IPS DF 4.7 (cell line): ENCODE results near the gene OAS2.

ENCODE experiments used
- DNase-seq: peaks from one replicate; pipeline ENCODE4 v3.0.0-alpha.2; 2013; ENCODE audit warnings: low spot score; ENCODE audit errors: extremely low read depth

The OAS2 gene

DNA sequence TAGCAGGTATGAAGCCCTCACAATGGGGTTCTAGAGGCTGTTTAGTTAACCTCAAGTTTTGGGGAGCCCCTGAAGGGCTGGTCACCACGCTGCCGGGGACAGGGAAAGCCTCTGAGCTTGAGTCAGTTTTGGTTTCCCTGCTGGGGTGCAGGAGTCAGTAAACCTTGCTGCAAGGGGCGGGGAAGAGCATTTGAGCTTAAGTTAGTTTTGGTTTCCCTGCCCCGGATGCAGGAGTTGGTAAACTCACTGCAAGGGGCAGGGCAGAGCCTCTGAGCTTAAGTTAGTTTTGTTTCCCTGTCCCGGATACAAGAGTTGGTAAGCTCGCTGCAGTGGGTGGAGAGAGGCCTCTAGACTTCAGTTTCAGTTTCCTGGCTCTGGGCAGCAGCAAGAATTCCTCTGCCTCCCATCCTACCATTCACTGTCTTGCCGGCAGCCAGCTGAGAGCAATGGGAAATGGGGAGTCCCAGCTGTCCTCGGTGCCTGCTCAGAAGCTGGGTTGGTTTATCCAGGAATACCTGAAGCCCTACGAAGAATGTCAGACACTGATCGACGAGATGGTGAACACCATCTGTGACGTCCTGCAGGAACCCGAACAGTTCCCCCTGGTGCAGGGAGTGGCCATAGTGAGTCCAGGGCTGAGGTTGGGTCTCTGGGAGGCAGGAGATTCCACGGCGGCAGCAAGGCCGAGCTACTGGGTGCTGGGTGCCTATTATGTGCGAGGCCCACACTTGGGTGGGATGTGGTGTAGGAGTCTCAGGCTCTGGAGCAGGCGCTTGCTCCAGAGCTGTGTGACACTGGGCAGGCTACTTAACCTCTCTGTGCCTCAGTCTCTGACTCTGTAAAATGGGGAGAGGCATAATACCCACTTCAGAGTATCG lies at the start of gene OAS2:
TSS of gene OAS2 (plus strand) at position 357 of the 878 bp plus-strand sequence. CDS start at position 447, 90 bp downstream.
- DNase-seq = no peak

- no peak for DNase-seq
These were observed 49.3 kb upstream of the OAS2 start for GRCh38 chr12:112928978-112929377.

- DNase-seq = no peak
These were observed 48.6 kb upstream of the OAS2 start for GRCh38 chr12:112929715-112930114.

- no peak for DNase-seq
These were observed 48.0 kb upstream of the OAS2 start for GRCh38 chr12:112930350-112930749.

DNA sequence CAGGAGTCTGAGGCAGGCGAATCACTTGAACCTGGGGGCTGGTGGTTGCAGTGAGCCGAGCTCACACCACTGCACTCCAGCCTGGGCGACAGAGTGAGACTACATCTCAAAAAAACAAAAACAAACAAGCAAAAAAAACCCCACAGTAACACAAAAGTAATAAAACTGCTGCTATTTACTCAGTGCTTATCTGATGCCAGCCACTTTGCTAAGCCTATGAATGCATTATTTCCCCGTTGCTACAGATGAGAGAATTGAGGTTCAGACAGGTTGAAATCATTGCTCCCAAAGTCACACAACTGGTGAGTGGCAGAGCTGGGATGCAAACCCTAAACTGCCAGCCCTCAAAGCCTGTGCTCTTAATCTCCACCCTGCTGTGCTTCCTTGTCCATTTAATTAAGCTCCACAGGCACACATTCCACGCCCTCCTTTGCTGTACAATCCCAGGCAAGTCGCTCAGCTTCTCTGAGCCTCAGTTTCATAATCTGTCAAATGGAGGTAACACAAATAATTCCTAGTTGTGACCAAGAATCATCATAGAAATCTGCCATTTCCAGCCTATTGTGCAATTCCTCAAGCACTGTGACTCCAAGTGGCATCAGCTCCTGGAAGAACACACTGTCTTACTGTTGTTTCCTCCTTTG lies 45.7 kb upstream of the OAS2 start:
- DNase-seq = peak; percentile 19

DNA sequence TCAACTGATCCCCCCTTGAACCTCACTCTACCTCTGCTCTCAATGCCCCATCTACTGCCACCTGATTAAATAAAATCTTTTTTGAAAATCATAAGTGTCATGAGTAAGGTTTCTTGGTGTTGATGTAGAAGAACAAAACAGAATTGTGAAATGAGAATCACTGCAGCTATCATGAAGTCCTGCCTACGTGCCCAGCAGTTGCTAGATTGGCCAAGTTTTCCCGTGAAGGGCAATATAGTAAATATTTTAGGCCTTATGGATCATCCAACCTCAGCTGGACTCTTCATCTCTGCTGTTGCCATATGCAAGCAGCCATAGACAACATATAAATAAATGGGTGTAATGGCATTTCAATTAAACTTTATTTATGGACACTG lies 45.2 kb upstream of the OAS2 start:
- no peak for DNase-seq

DNA sequence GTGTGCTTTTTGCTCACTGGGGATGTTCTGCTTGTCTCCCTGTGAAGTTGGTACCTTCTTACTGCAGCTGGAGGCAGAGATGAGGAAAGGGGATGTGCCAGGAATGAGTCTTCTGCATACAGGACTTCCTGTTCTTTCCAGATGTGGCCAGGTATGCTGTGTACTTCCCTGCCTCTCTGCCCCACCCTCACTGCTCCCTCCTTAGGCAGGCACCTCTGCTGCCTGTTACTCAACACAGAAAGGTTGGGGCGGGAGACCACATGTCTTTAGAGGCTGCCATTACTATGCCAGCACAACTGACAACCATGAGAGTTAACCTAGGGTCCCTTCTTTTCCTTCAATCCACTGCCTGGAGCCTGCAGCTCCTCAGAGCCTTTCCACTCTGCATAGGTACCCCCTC lies 42.1 kb upstream of the OAS2 start:
- no peak for DNase-seq

GRCh38 chr12:112936927-112937326 lies 41.4 kb upstream of the OAS2 start:
- DNase-seq = no peak

GRCh38 chr12:112937741-112938719 lies 40.3 kb upstream of the OAS2 start, which contains the start of gene OAS3:
Gene OAS3, plus strand, starts transcription at chr12:112938474. Its CDS starts 57 bp downstream, at chr12:112938531.
- no peak for DNase-seq

GRCh38 chr12:112938751-112939150 lies 39.6 kb upstream of the OAS2 start:
- DNase-seq = no peak

- DNase-seq = no peak
These were observed 38.4 kb upstream of the OAS2 start for GRCh38 chr12:112939761-112940381.

DNA sequence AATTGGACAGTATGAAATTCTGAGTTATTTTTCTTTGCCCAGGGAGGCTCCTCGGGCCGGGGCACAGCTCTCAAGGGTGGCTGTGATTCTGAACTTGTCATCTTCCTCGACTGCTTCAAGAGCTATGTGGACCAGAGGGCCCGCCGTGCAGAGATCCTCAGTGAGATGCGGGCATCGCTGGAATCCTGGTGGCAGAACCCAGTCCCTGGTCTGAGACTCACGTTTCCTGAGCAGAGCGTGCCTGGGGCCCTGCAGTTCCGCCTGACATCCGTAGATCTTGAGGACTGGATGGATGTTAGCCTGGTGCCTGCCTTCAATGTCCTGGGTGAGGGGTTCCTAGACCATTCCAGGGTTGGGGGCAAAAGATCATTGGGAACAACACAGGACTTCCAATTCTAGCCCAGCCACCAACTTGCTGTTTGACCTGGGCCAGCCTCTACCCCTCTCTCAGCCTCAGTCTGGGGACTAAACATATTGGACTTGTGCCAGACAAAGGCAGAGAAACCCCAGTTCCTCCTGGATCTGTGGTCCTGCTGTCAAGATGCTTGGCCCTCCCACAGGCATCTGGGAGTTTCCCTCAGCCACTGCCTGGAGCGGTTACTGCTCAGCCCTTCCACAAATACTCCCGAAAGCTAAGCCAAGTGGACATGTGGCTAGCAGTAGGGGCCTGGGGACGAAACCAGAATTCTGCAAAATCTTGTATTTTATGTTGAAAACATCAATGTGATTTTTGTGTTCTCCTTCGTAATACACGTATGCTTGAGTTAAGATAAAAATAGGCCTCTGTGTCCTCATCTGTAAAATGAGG lies 36.6 kb upstream of the OAS2 start:
- no peak for DNase-seq

GRCh38 chr12:112942572-112942971 lies 35.7 kb upstream of the OAS2 start:
- DNase-seq = no peak

GRCh38 chr12:112944024-112944690 lies 34.2 kb upstream of the OAS2 start:
- DNase-seq = no peak

- no peak for DNase-seq
These were observed 32.8 kb upstream of the OAS2 start for GRCh38 chr12:112945515-112945914.

- DNase-seq = no peak
These were observed 31.9 kb upstream of the OAS2 start for GRCh38 chr12:112946236-112947000.

DNA sequence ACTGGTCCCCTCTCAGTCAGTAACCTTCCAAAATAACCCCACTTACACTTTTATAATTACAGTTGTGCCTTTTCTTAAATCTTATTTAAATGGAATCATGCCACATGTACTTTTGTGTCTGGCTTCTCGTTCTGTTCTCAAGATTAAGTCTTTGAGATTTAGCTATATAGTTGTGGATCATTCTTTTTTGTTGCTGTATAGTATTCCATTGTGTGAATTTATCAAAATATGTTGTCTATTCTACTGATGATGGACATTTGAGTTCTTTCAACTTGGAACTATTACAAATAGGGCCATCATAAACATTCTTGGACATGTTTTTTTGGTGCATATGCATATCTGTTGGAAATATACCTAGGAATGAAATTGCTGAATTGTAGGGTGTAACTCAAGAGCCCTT lies 31.0 kb upstream of the OAS2 start:
- DNase-seq = no peak

GRCh38 chr12:112947761-112948160 lies 30.6 kb upstream of the OAS2 start:
- no peak for DNase-seq

DNA sequence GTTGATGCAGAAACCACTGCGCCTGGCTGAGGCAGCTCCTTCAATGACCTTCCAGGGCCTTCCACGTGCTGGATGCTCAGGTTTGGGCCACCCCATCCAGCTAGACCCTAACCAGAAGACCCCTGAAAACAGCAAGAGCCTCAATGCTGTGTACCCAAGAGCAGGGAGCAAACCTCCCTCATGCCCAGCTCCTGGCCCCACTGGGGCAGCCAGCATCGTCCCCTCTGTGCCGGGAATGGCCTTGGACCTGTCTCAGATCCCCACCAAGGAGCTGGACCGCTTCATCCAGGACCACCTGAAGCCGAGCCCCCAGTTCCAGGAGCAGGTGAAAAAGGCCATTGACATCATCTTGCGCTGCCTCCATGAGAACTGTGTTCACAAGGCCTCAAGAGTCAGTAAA lies 29.5 kb upstream of the OAS2 start:
- DNase-seq = no peak
